ENCODE measurements around the gene CHD6.

CHD6 gene

GRCh38 chr20:41440882-41441281 lies 177.3 kb downstream of the CHD6 start:
- ChIA-PET POLR2A (no interaction called here), CTCF (interaction anchor here (1.0 to 1.9 kb wide), 4 partner anchors 14 to 29 kb away, joined by 3 to 6 read pairs (median 4); no protein-coding TSS in a partner anchor)
- no peak overlapping the region for H3K4me3 ChIP-seq (ENCODE audit: low read depth, low read length)
- TF ChIP-seq CTCF (IDR thresholded peaks at IDR 0.05; ENCODE audit: insufficient read depth, low read length, missing control alignments): no peak
- no peak for DNase-seq (ENCODE audit: low read depth, low spot score)

- no peak for DNase-seq (ENCODE audit: low read depth, low spot score)
- ChIA-PET POLR2A (no interaction called here), CTCF (interaction anchor here (0.8 to 2.2 kb wide), 2 partner anchors 27 to 36 kb away, joined by 3 to 6 read pairs; no protein-coding TSS in a partner anchor)
- no peak for TF ChIP-seq CTCF (IDR thresholded peaks at IDR 0.05; ENCODE audit: insufficient read depth, low read length, missing control alignments)
- H3K4me3 ChIP-seq (ENCODE audit: low read depth, low read length): no peak overlapping the region
Measured at GRCh38 chr20:41437836-41438235, 180.3 kb downstream of the CHD6 start.

- no peak overlapping the region for H3K4me3 ChIP-seq (ENCODE audit: low read depth, low read length)
- ChIA-PET CTCF (no interaction called here), POLR2A (no interaction called here)
- no peak for TF ChIP-seq CTCF (IDR thresholded peaks at IDR 0.05; ENCODE audit: insufficient read depth, low read length, missing control alignments)
- peak; percentile 82 for DNase-seq (ENCODE audit: low read depth, low spot score)
Measured at GRCh38 chr20:41436679-41437078, 181.5 kb downstream of the CHD6 start.

GRCh38 chr20:41433203-41433602 lies 185.0 kb downstream of the CHD6 start:
- TF ChIP-seq CTCF (IDR thresholded peaks at IDR 0.05; ENCODE audit: insufficient read depth, low read length, missing control alignments): no peak
- ChIA-PET CTCF (interaction anchor here (1.1 to 2.3 kb wide), 2 partner anchors 22 to 94 kb away, joined by 6 read pairs; no protein-coding TSS in a partner anchor), POLR2A (no interaction called here)
- H3K4me3 ChIP-seq (ENCODE audit: low read depth, low read length): no peak overlapping the region
- DNase-seq (ENCODE audit: low read depth, low spot score): no peak

GRCh38 chr20:41432746-41433145 lies 185.4 kb downstream of the CHD6 start:
- no peak overlapping the region for H3K4me3 ChIP-seq (ENCODE audit: low read depth, low read length)
- no peak for TF ChIP-seq CTCF (IDR thresholded peaks at IDR 0.05; ENCODE audit: insufficient read depth, low read length, missing control alignments)
- no peak for DNase-seq (ENCODE audit: low read depth, low spot score)
- ChIA-PET CTCF (interaction anchor here (2.3 kb wide), 1 partner anchor 93 kb away, joined by 6 read pairs; no protein-coding TSS in a partner anchor), POLR2A (no interaction called here)

GRCh38 chr20:41428285-41428684 lies 189.9 kb downstream of the CHD6 start:
- no peak for DNase-seq (ENCODE audit: low read depth, low spot score)
- no peak overlapping the region for H3K4me3 ChIP-seq (ENCODE audit: low read depth, low read length)
- POLR2A ChIA-PET: no interaction called here
- TF ChIP-seq CTCF (IDR thresholded peaks at IDR 0.05; ENCODE audit: insufficient read depth, low read length, missing control alignments): no peak
- CTCF ChIA-PET: interaction anchor here (1.0 to 16.9 kb wide), 3 partner anchors 11 to 255 kb away, joined by 4 to 172 read pairs (median 21); no protein-coding TSS in a partner anchor
